GM12875 (cell line): ENCODE measurements around the gene CDH2.

Source experiments
- H3K4me3 ChIP-seq: one replicate; pipeline ENCODE4 v1.5.1; 2011; ENCODE audit warnings: low read depth, low read length, control low read depth
- CTCF ChIP-seq: IDR thresholded peaks from 2 replicates; pipeline ENCODE4 v1.5.1; 2011; ENCODE audit warnings: low read depth, mild to moderate bottlenecking, control low read depth, inconsistent platforms, low read length, moderate library complexity, borderline replicate concordance; ENCODE audit not compliant: insufficient read depth

The CDH2 gene

GRCh38 chr18:28147674-28148171, 29.2 kb downstream of the CDH2 start:
- no peak for TF ChIP-seq CTCF
- H3K4me3 ChIP-seq, result no peak overlapping the region

- no peak for TF ChIP-seq CTCF
- H3K4me3 ChIP-seq, result no peak overlapping the region
Observed at GRCh38 chr18:28143725-28144124, 33.2 kb downstream of the CDH2 start.

GRCh38 chr18:28138816-28139215, 38.1 kb downstream of the CDH2 start:
- no peak for TF ChIP-seq CTCF
- no peak overlapping the region for H3K4me3 ChIP-seq

- TF ChIP-seq CTCF, result no peak
- H3K4me3 ChIP-seq, result no peak overlapping the region
Observed at GRCh38 chr18:28136071-28136470, 40.9 kb downstream of the CDH2 start.

GRCh38 chr18:28134774-28135173, 42.2 kb downstream of the CDH2 start:
- H3K4me3 ChIP-seq, result no peak overlapping the region
- TF ChIP-seq CTCF, result no peak

- TF ChIP-seq CTCF, result no peak
- H3K4me3 ChIP-seq, result no peak overlapping the region
Observed at GRCh38 chr18:28132084-28132483, 44.8 kb downstream of the CDH2 start.

GRCh38 chr18:28128659-28128980, 48.3 kb downstream of the CDH2 start:
- TF ChIP-seq CTCF, result no peak
- no peak overlapping the region for H3K4me3 ChIP-seq
